ENCODE data around the gene M1AP.

Gene M1AP

DNA sequence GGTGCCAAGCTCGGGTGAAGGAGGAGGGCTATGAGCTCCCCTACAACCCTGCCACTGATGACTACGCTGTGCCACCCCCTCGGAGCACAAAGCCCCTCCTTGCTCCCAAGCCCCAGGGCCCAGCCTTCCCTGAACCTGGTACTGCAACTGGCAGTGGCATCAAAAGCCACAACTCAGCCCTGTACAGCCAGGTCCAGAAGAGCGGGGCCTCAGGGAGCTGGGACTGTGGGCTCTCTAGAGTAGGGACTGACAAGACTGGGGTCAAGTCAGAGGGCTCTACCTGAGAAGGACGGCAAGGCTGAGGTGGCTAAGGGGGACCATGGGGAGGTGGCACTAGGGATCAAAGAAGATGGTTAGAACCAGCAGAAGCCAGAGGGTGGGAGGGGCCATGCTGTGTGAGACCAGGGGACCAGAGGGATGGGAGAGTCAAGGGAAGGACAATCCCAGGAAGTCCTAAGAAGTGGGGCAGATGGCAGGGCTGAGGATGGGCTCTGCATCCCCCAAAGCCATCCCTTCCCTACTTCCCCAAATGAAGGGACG, 91.2 kb downstream of the M1AP start:
- H3K27ac ChIP-seq: no peak overlapping the region
- TF ChIP-seq, protein P1, sequence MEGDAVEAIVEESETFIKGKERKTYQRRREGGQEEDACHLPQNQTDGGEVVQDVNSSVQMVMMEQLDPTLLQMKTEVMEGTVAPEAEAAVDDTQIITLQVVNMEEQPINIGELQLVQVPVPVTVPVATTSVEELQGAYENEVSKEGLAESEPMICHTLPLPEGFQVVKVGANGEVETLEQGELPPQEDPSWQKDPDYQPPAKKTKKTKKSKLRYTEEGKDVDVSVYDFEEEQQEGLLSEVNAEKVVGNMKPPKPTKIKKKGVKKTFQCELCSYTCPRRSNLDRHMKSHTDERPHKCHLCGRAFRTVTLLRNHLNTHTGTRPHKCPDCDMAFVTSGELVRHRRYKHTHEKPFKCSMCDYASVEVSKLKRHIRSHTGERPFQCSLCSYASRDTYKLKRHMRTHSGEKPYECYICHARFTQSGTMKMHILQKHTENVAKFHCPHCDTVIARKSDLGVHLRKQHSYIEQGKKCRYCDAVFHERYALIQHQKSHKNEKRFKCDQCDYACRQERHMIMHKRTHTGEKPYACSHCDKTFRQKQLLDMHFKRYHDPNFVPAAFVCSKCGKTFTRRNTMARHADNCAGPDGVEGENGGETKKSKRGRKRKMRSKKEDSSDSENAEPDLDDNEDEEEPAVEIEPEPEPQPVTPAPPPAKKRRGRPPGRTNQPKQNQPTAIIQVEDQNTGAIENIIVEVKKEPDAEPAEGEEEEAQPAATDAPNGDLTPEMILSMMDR (IDR thresholded peaks at IDR 0.05): no peak
- TF ChIP-seq ZFX (IDR thresholded peaks at IDR 0.05; ENCODE audit: borderline replicate concordance): no peak

DNA sequence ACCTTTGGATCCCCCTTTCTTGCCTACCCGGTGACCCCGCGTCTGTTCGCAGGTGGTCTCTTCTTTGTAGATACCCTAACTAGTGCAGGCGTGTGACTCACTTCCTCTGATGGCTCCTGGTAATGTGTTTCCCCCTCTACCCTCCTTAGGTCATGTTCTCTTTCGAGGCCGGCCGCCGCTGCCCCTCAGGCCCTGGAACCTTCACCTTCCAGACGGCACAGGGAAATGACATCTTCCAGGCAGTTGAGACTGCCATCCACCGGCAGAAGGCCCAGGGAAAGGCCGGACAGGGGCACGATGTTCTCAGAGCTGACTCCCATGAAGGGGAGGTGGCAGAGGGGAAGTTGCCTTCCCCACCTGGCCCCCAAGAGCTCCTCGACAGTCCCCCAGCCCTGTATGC, 92.0 kb downstream of the M1AP start:
- TF ChIP-seq ZFX (IDR thresholded peaks at IDR 0.05; ENCODE audit: borderline replicate concordance): no peak
- TF ChIP-seq, protein P1 (IDR thresholded peaks at IDR 0.05): no peak
- no peak overlapping the region for H3K27ac ChIP-seq

DNA sequence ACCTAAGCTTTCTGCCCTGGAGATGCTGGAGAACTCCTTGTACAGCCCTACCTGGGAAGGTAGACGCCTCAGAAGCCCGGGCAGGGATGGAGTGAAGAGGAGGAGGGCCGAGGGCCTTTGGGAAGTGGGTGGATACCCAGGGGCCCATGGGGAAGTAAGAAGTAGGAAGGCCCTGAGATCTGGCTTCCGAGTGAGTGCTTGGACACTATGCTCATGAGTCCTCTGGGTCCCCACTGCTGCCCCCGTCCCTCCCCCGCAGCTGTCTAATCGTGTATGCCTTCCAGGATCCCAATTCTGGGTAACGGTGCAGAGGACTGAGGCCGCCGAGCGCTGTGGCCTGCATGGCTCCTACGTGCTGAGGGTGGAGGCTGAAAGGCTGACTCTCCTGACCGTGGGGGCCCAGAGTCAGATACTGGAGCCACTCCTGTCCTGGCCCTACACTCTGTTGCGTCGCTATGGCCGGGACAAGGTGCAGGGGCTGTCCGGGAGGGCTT, 92.5 kb downstream of the M1AP start:
- no peak overlapping the region for H3K27ac ChIP-seq
- no peak for TF ChIP-seq ZFX (IDR thresholded peaks at IDR 0.05; ENCODE audit: borderline replicate concordance)
- TF ChIP-seq, protein P1 (IDR thresholded peaks at IDR 0.05): no peak

DNA sequence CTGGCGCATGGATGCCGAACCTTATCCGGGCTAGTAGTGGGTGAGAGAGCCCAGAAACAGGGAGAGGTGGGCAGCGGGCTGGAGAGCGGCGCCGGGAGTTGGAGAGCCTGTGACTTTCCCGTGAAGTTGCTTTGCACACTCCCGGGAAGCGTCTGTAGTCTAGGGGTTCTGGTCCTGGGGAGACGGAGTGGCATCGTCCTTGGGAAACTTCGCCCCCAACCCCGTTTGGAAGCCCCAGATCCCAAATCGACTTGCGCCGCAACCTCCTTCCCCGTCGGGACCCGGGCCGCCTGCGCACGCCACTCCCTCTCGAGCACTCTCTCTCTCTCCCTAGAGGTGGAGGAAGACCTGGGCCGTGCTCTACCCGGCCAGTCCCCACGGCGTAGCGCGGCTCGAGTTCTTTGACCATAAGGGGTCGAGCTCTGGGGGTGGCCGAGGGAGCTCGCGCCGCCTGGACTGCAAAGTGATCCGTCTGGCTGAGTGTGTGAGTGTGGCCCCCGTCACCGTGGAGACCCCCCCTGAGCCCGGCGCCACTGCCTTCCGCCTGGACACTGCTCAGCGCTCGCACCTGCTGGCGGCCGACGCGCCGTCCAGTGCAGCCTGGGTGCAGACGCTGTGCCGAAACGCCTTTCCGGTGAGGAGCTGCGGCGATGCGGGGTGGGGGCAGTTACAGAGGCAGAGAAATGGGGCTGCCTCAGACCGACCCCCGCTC, 93.2 kb downstream of the M1AP start:
- peak overlapping the region; percentile 52; the same call in 1 of the 2 replicates for H3K27ac ChIP-seq
- TF ChIP-seq ZFX (IDR thresholded peaks at IDR 0.05; ENCODE audit: borderline replicate concordance): no peak
- TF ChIP-seq, protein P1 (IDR thresholded peaks at IDR 0.05): no peak

DNA sequence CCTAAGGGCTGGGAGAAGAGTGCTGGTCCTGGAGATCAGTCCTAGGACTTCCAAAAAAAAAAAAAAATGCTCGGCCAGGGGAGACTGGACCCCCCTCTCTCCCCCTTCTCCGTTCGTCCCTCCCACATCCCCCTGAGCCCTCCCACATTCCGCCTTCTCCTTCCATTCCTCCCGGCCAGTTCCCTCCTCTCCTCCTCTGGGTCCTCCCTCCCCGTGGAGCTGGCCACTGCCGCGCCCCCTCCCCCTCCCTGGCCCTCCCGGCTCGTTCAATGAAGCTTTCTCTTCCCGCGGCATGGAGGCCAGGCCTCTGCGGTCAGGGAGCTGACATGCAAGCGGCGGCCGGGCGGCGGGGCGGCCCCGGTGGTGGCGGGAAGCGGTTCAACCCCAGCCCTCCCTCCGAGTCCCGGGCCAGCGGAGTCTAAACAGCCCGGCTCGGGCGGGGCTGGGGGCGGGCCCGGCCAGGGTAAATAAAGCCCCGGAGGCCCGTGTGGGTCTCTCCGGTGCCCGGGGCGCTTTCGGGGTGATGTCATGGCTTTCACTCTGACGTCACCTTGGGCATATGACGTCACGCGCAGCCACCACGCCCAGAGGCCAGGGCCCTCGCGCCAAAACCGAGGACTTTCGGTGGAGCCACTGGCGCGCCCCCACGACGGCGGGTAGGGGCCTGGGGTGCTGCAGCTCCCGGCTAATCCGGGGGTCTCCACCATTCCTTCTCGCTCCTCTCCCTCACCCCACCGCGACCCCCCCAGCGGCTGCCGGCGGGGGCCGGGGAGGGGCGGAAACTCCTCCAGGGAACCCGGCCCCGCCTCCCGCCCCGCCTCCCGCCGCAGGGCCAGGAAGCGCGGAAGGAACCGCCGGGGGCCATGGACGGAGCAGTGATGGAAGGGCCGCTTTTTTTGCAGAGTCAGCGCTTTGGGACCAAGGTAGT, 94.0 kb downstream of the M1AP start, which contains the start of the genes DOK1 and LOXL3:
Gene DOK1 (plus strand): TSS at position 829 of the 928 bp plus-strand sequence. CDS start 35 bp downstream, at position 864.
Gene LOXL3 (minus strand): TSS at position 51 of the 928 bp plus-strand sequence. CDS start 1,308 bp downstream, outside the sequence.
- H3K27ac ChIP-seq: peak within 1 kb of the TSS; percentile 52
- no peak for TF ChIP-seq ZFX (IDR thresholded peaks at IDR 0.05; ENCODE audit: borderline replicate concordance)
- TF ChIP-seq, protein P1 (IDR thresholded peaks at IDR 0.05): no peak

DNA sequence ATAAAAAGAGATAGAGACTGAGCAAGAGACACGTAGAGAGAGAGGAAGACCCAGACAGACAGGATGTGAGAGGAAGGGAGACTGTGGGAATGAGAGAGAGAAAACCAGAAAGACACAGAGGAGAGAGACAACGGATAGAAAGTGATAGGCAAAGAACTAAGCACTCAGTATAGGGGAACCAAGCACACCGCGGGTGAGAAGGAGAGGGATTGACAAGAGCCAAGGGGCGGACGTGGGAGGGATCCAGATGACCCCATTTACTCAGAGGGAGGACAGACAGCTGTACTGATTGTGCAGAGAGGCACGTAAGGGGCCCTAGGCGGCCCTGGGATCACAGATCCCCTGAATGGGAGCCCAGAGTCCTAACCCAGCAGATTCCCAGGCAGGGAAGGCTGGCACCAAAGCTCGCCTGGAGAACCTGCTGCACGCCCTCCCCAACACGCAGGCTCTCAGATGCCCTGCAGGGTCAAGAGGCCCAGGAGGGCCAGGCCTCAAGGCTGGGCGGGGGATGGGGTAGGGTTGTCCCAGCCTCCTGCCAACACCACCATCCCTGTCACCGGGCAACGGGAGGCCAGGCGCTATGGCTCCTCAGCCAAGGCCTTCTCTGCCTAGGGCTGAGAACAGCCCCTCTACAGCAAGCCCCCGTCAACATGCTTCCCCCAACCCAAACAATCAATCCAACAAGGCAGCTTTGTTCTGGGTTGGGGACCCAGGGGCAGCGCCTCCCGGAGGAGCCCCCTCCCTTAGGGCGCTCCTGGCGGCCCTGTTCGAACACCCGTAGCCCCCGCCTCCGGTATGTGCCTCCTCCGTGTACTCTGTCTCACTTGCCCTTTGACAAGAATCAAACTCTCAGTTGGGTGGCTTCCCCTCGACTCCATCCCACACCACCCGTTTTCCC, 95.0 kb downstream of the M1AP start:
- no peak for TF ChIP-seq ZFX (IDR thresholded peaks at IDR 0.05; ENCODE audit: borderline replicate concordance)
- TF ChIP-seq, protein P1 (IDR thresholded peaks at IDR 0.05): no peak
- peak overlapping the region; percentile 52 for H3K27ac ChIP-seq
